ENCODE data around the gene ACAD10.
"Not testable (repeated sequence)": the region's sequence is repeated elsewhere in the genome, so short reads cannot be mapped to it uniquely, and the experiment has no call there.

ACAD10 gene

GRCh38 chr12:111756196-111756595 is 70.3 kb downstream of the ACAD10 start:
- H3K36me3 ChIP-seq (ENCODE audit: insufficient read depth, low read length): peaks cover 25% of the 10 kb centered on the region
- no peak overlapping the region for H3K27ac ChIP-seq (ENCODE audit: low read depth, low read length)
- H3K4me1 ChIP-seq (ENCODE audit: insufficient read depth, low read length): peaks cover 23% of the 10 kb centered on the region
- H3K27me3 ChIP-seq (ENCODE audit: control insufficient read depth in 1 of 2, insufficient read depth in 2 of 2, low read length in 2 of 2): no peaks in the 10 kb centered on the region
- no peak overlapping the region for H3K4me3 ChIP-seq (ENCODE audit: low read depth in 1 of 2, low read length in 2 of 2)
- H3K9ac ChIP-seq (ENCODE audit: low read length): no peak overlapping the region
- H3K9me3 ChIP-seq (ENCODE audit: low read length): no peaks in the 10 kb centered on the region

- Histone ChIP-seq H3K36me3 (ENCODE audit: insufficient read depth, low read length) (peaks cover 25% of the 10 kb centered on the region), H3K9ac (ENCODE audit: low read length) (no peak overlapping the region), H3K27ac (ENCODE audit: low read depth, low read length) (no peak overlapping the region), H3K9me3 (ENCODE audit: low read length) (no peaks in the 10 kb centered on the region), H3K4me1 (ENCODE audit: insufficient read depth, low read length) (peaks cover 23% of the 10 kb centered on the region), H3K27me3 (ENCODE audit: control insufficient read depth in 1 of 2, insufficient read depth in 2 of 2, low read length in 2 of 2) (no peaks in the 10 kb centered on the region), H3K4me3 (ENCODE audit: low read depth in 1 of 2, low read length in 2 of 2) (no peak overlapping the region)
Observed at GRCh38 chr12:111756681-111757080, 70.8 kb downstream of the ACAD10 start.

GRCh38 chr12:111757361-111758119 is 71.7 kb downstream of the ACAD10 start:
- Histone ChIP-seq H3K9ac (ENCODE audit: low read length) (no peak overlapping the region), H3K27me3 (ENCODE audit: control insufficient read depth in 1 of 2, insufficient read depth in 2 of 2, low read length in 2 of 2) (no peaks in the 10 kb centered on the region), H3K27ac (ENCODE audit: low read depth, low read length) (no peak overlapping the region), H3K36me3 (ENCODE audit: insufficient read depth, low read length) (peaks cover 25% of the 10 kb centered on the region), H3K4me3 (ENCODE audit: low read depth in 1 of 2, low read length in 2 of 2) (no peak overlapping the region), H3K9me3 (ENCODE audit: low read length) (no peaks in the 10 kb centered on the region), H3K4me1 (ENCODE audit: insufficient read depth, low read length) (peaks cover 23% of the 10 kb centered on the region)

GRCh38 chr12:111758120-111758561 is 72.3 kb downstream of the ACAD10 start:
- peaks cover 25% of the 10 kb centered on the region for H3K36me3 ChIP-seq (ENCODE audit: insufficient read depth, low read length)
- H3K4me1 ChIP-seq (ENCODE audit: insufficient read depth, low read length): peaks cover 23% of the 10 kb centered on the region
- no peaks in the 10 kb centered on the region for H3K9me3 ChIP-seq (ENCODE audit: low read length)
- H3K4me3 ChIP-seq (ENCODE audit: low read depth in 1 of 2, low read length in 2 of 2): no peak overlapping the region
- no peak overlapping the region for H3K27ac ChIP-seq (ENCODE audit: low read depth, low read length)
- H3K27me3 ChIP-seq (ENCODE audit: control insufficient read depth in 1 of 2, insufficient read depth in 2 of 2, low read length in 2 of 2): no peaks in the 10 kb centered on the region
- H3K9ac ChIP-seq (ENCODE audit: low read length): no peak overlapping the region

- Histone ChIP-seq H3K36me3 (ENCODE audit: insufficient read depth, low read length) (peaks cover 23% of the 10 kb centered on the region), H3K9ac (ENCODE audit: low read length) (no peak overlapping the region), H3K4me3 (ENCODE audit: low read depth in 1 of 2, low read length in 2 of 2) (no peak overlapping the region), H3K27ac (ENCODE audit: low read depth, low read length) (no peak overlapping the region), H3K27me3 (ENCODE audit: control insufficient read depth in 1 of 2, insufficient read depth in 2 of 2, low read length in 2 of 2) (no peaks in the 10 kb centered on the region), H3K4me1 (ENCODE audit: insufficient read depth, low read length) (peaks cover 18% of the 10 kb centered on the region), H3K9me3 (ENCODE audit: low read length) (no peaks in the 10 kb centered on the region)
Observed at GRCh38 chr12:111759271-111759670, 73.4 kb downstream of the ACAD10 start.

GRCh38 chr12:111759991-111760390 is 74.1 kb downstream of the ACAD10 start:
- no peak overlapping the region for H3K4me3 ChIP-seq (ENCODE audit: low read depth in 1 of 2, low read length in 2 of 2)
- peaks cover 16% of the 10 kb centered on the region for H3K36me3 ChIP-seq (ENCODE audit: insufficient read depth, low read length)
- H3K9me3 ChIP-seq (ENCODE audit: low read length): no peaks in the 10 kb centered on the region
- H3K27me3 ChIP-seq (ENCODE audit: control insufficient read depth in 1 of 2, insufficient read depth in 2 of 2, low read length in 2 of 2): no peaks in the 10 kb centered on the region
- H3K27ac ChIP-seq (ENCODE audit: low read depth, low read length): no peak overlapping the region
- H3K9ac ChIP-seq (ENCODE audit: low read length): no peak overlapping the region
- peaks cover 18% of the 10 kb centered on the region for H3K4me1 ChIP-seq (ENCODE audit: insufficient read depth, low read length)

- H3K36me3 ChIP-seq (ENCODE audit: insufficient read depth, low read length): peaks cover 7% of the 10 kb centered on the region
- H3K9ac ChIP-seq (ENCODE audit: low read length): no peak overlapping the region
- H3K4me3 ChIP-seq (ENCODE audit: low read depth in 1 of 2, low read length in 2 of 2): no peak overlapping the region
- no peaks in the 10 kb centered on the region for H3K9me3 ChIP-seq (ENCODE audit: low read length)
- peaks cover 18% of the 10 kb centered on the region for H3K4me1 ChIP-seq (ENCODE audit: insufficient read depth, low read length)
- no peaks in the 10 kb centered on the region for H3K27me3 ChIP-seq (ENCODE audit: control insufficient read depth in 1 of 2, insufficient read depth in 2 of 2, low read length in 2 of 2)
- H3K27ac ChIP-seq (ENCODE audit: low read depth, low read length): no peak overlapping the region
Observed at GRCh38 chr12:111761099-111761498, 75.2 kb downstream of the ACAD10 start.

GRCh38 chr12:111761706-111762105 is 75.9 kb downstream of the ACAD10 start:
- no peaks in the 10 kb centered on the region for H3K9me3 ChIP-seq (ENCODE audit: low read length)
- H3K4me3 ChIP-seq (ENCODE audit: low read depth in 1 of 2, low read length in 2 of 2): no peak overlapping the region
- H3K9ac ChIP-seq (ENCODE audit: low read length): no peak overlapping the region
- no peak overlapping the region for H3K27ac ChIP-seq (ENCODE audit: low read depth, low read length)
- peaks cover 18% of the 10 kb centered on the region for H3K4me1 ChIP-seq (ENCODE audit: insufficient read depth, low read length)
- H3K36me3 ChIP-seq (ENCODE audit: insufficient read depth, low read length): peaks cover 6% of the 10 kb centered on the region
- H3K27me3 ChIP-seq (ENCODE audit: control insufficient read depth in 1 of 2, insufficient read depth in 2 of 2, low read length in 2 of 2): no peaks in the 10 kb centered on the region

GRCh38 chr12:111763552-111763951 is 77.7 kb downstream of the ACAD10 start:
- not testable (repeated sequence) for H3K27me3 ChIP-seq (ENCODE audit: control insufficient read depth in 1 of 2, insufficient read depth in 2 of 2, low read length in 2 of 2); H3K9ac ChIP-seq (ENCODE audit: low read length); H3K36me3 ChIP-seq (ENCODE audit: insufficient read depth, low read length); H3K4me3 ChIP-seq (ENCODE audit: low read depth in 1 of 2, low read length in 2 of 2); H3K9me3 ChIP-seq (ENCODE audit: low read length); H3K4me1 ChIP-seq (ENCODE audit: insufficient read depth, low read length); H3K27ac ChIP-seq (ENCODE audit: low read depth, low read length)

GRCh38 chr12:111764120-111764821 is 78.4 kb downstream of the ACAD10 start:
- Histone ChIP-seq H3K4me3 (ENCODE audit: low read depth in 1 of 2, low read length in 2 of 2) (no peak overlapping the region), H3K4me1 (ENCODE audit: insufficient read depth, low read length) (peaks cover 15% of the 10 kb centered on the region), H3K9me3 (ENCODE audit: low read length) (no peaks in the 10 kb centered on the region), H3K9ac (ENCODE audit: low read length) (no peak overlapping the region), H3K36me3 (ENCODE audit: insufficient read depth, low read length) (no peaks in the 10 kb centered on the region), H3K27ac (ENCODE audit: low read depth, low read length) (no peak overlapping the region), H3K27me3 (ENCODE audit: control insufficient read depth in 1 of 2, insufficient read depth in 2 of 2, low read length in 2 of 2) (no peaks in the 10 kb centered on the region)

- Histone ChIP-seq H3K4me3 (ENCODE audit: low read depth in 1 of 2, low read length in 2 of 2) (peak within 1 kb of the TSS; percentile 67 to 97), H3K27me3 (ENCODE audit: control insufficient read depth in 1 of 2, insufficient read depth in 2 of 2, low read length in 2 of 2) (no peaks in the 10 kb centered on the region), H3K9ac (ENCODE audit: low read length) (peak within 1 kb of the TSS; percentile 80), H3K4me1 (ENCODE audit: insufficient read depth, low read length) (peaks cover 30% of the 10 kb centered on the region), H3K9me3 (ENCODE audit: low read length) (no peaks in the 10 kb centered on the region), H3K27ac (ENCODE audit: low read depth, low read length) (peak within 1 kb of the TSS; percentile 75), H3K36me3 (ENCODE audit: insufficient read depth, low read length) (no peaks in the 10 kb centered on the region)
Observed at GRCh38 chr12:111766608-111767361, 80.9 kb downstream of the ACAD10 start, which contains the start of gene ALDH2. Gene ALDH2, plus strand, starts transcription at chr12:111766933. Its CDS starts 50 bp downstream, at chr12:111766983.
